CD4-positive, alpha-beta T cell treated with Interleukin-6 at 100 ng/mL for 8 hours (primary cell): ENCODE results near the gene CFAP65.

ENCODE experiments used
- DNase-seq: peaks from one replicate; pipeline ENCODE4 v3.0.0-alpha.2; 2020; ENCODE audit warnings: mixed read lengths, low spot score

CFAP65 gene

GRCh38 chr2:218975060-218975777, 66.1 kb downstream of the CFAP65 start:
- DNase-seq, result no peak

GRCh38 chr2:218970894-218971293, 70.4 kb downstream of the CFAP65 start:
- DNase-seq, result no peak

DNA sequence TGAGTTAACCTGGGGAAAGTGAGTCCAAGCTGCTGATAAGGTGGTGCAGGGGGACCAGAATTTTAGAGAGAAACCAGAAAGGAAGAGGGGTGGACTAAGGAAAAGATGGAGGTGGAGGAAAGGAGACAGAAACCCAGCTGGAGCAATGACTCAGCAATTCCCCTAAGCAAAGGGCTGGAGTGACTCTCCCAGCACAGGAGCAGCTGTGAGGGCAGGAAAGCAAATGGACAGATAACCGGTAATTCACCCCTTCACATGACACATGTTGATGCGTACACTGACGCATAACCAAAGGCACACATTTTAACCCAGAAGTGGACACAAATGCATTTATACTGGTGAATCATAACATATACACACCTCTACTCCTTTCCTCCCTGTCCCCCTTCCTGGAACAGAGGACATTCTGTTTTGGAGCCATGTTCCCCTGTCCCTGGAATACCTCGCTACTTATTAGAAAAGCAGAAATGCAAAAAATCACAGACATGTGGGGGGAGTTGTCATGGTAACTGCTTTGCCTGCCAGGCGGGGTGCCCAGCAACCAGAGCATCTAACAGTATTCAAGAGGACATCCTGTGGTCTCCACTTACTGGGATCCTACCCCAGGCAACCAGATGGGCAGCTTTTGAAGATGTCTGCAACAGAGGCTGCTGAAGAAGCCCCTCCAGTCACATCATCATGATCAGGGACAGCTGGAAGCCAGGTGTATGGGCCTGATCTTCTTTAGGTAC, 77.1 kb downstream of the CFAP65 start:
- no peak for DNase-seq

- no peak for DNase-seq
Observed at GRCh38 chr2:218963601-218964000, 77.7 kb downstream of the CFAP65 start.

GRCh38 chr2:218962859-218963492, 78.3 kb downstream of the CFAP65 start:
- peak; percentile 22 for DNase-seq

- no peak for DNase-seq
Observed at GRCh38 chr2:218961651-218962570, 79.4 kb downstream of the CFAP65 start.

GRCh38 chr2:218961229-218961628, 80.1 kb downstream of the CFAP65 start:
- DNase-seq, result no peak

- DNase-seq, result no peak
Observed at GRCh38 chr2:218960309-218961165, 80.8 kb downstream of the CFAP65 start.

GRCh38 chr2:218959761-218960308, 81.5 kb downstream of the CFAP65 start:
- no peak for DNase-seq

GRCh38 chr2:218959141-218959731, 82.1 kb downstream of the CFAP65 start, which contains the start of gene CDK5R2:
Gene CDK5R2, plus strand, starts transcription at chr2:218959666. Its CDS starts 155 bp downstream, at chr2:218959821.
- peak; percentile 29 for DNase-seq

- DNase-seq, result no peak
Observed at GRCh38 chr2:218958276-218958675, 83.0 kb downstream of the CFAP65 start.

GRCh38 chr2:218957671-218958070, 83.6 kb downstream of the CFAP65 start:
- no peak for DNase-seq

GRCh38 chr2:218956039-218956438, 85.3 kb downstream of the CFAP65 start:
- DNase-seq, result no peak

DNA sequence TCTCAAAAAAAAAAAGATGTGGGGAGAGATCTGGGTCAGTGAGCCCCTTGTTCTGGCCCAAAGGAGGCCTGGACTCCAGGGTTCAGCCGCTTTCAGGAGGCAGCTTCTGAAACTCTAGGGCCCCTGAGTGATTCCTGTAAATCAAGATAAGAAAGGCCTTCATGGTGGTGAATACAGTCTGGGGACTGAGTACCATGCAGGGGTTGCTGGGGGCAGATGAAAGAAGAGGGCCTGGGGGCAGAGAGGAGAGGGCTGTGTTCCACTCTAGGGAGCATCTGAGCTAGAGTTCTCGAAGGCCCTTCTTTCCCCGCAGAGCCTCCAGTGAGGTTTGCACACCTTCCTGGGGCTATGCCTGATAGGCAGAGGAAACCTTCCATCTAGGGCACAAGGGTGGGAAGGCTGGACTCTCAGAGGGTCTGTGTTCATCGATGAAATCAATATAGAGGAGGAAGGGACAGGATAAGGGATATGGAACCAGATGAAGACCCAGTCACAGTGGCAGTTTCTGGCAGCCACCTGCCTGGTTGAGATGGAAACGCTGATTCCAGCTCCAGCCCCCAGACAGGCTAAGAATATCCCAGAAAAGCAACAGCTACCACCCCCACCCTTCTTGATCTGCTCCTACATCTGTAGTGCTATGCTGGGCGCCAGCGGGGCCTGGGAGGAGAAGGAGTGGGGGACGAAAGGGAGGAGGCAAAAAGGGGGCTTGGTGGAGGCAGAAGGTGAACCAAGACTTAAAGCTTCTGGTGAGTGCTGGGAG, 86.6 kb downstream of the CFAP65 start:
- DNase-seq, result no peak

DNA sequence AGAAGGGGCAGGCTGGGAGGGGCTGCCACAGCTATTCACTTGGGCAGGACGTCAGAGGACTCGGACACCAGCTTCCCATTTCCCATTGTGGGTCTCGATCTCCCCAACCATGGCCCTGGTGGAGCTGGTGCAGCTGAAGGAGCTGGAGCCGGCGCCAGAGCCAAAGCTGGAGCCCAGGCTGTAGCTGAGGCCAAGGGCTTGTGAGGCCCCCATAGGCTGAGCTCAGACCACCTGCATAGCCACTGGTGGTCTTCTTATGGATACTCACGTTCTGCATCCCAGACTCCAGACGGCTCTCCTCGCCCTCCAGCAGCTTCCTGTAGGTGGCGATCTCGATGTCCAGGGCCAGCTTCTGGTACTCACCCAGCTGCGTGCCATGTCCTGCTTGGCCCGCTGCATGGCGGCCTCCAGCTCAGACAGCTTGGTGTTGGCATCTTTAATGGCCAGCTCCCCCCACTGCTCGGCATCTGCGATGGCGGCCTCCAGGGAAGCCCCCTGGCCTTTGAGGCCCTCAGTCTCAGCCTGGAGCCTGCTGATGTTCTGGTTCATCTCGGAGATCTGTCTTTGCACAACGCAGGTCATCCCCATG, 87.9 kb downstream of the CFAP65 start:
- DNase-seq, result no peak
